GM23338 (cell line): ENCODE results near the gene PCTP. TPM values are rescaled to one million over a fixed set of nuclear protein-coding genes. Genes with fewer than 3 reads are reported as not detected.

Experiments
- ATAC-seq: fragments of 200-7000 bp; cut with Tn5 transposase; 3 replicates; pipeline ENCODE4 v1.9.1; 2020
- DNase-seq: peaks from one replicate; pipeline ENCODE4 v3.0.0-alpha.2; 2015; ENCODE audit warnings: low spot score
- H2AFZ ChIP-seq: fragments of 200-600 bp; sonication (generic); 2 replicates; pipeline ENCODE4 v1.8.0; 2016; ENCODE audit warnings: antibody characterized with exemption, mild to moderate bottlenecking, moderate library complexity
- H3F3A ChIP-seq: fragments of 200-600 bp; sonication (generic); replicated peaks from 2 replicates; pipeline ENCODE4 v1.8.0; 2017; ENCODE audit warnings: antibody characterized with exemption, mixed run types, low read depth
- H3K27ac ChIP-seq: fragments of 200-600 bp; sonication (generic); 2 replicates; pipeline ENCODE4 v1.6.1; 2016; ENCODE audit warnings: low read depth
- H3K27me3 ChIP-seq: fragments of 200-600 bp; sonication (generic); 2 replicates; pipeline ENCODE4 v1.8.0; 2016; ENCODE audit warnings: mild to moderate bottlenecking, mixed run types, moderate library complexity; ENCODE audit not compliant: insufficient read depth
- H3K36me3 ChIP-seq: fragments of 200-600 bp; sonication (generic); 2 replicates; pipeline ENCODE4 v1.8.0; 2016; ENCODE audit warnings: mild to moderate bottlenecking; ENCODE audit not compliant: insufficient read depth
- H3K4me1 ChIP-seq: fragments of 200-600 bp; sonication (generic); 2 replicates; pipeline ENCODE4 v1.8.0; 2016; ENCODE audit warnings: mild to moderate bottlenecking, moderate library complexity; ENCODE audit not compliant: insufficient read depth
- H3K4me2 ChIP-seq: fragments of 200-600 bp; sonication (generic); 2 replicates; pipeline ENCODE4 v1.7.1; 2017; ENCODE audit warnings: mixed run types
- H3K4me3 ChIP-seq: fragments of 200-600 bp; sonication (generic); 2 replicates; pipeline ENCODE4 v1.6.1; 2016; ENCODE audit warnings: mixed run types
- H3K79me2 ChIP-seq: fragments of 200-600 bp; sonication (generic); replicated peaks from 2 replicates; pipeline ENCODE4 v1.8.0; 2017; ENCODE audit warnings: mild to moderate bottlenecking; ENCODE audit not compliant: insufficient read depth
- H3K9me2 ChIP-seq: fragments of 200-600 bp; sonication (generic); 2 replicates; pipeline ENCODE4 v1.8.0; 2017; ENCODE audit not compliant: insufficient read depth
- H4K20me1 ChIP-seq: fragments of 200-600 bp; sonication (generic); replicated peaks from 2 replicates; pipeline ENCODE4 v1.8.0; 2017; ENCODE audit warnings: mild to moderate bottlenecking; ENCODE audit not compliant: insufficient read depth
- H3K27ac Mint-ChIP-seq: 2 replicates; pipeline ENCODE4 v1.8.0; 2020; ENCODE audit warnings: inconsistent platforms, mild to moderate bottlenecking, moderate library complexity, mixed read lengths
- H3K27me3 Mint-ChIP-seq: 3 replicates; pipeline ENCODE4 v1.8.0; 2022; ENCODE audit warnings: low read depth, mild to moderate bottlenecking, moderate library complexity, mixed read lengths, inconsistent platforms; ENCODE audit not compliant: insufficient read depth, poor library complexity
- H3K36me3 Mint-ChIP-seq: 3 replicates; pipeline ENCODE4 v1.8.0; 2021; ENCODE audit warnings: low read depth, mild to moderate bottlenecking, inconsistent platforms, moderate library complexity, mixed read lengths
- H3K4me1 Mint-ChIP-seq: 3 replicates; pipeline ENCODE4 v1.8.0; 2020; ENCODE audit warnings: mild to moderate bottlenecking, inconsistent platforms, mixed read lengths
- H3K4me3 Mint-ChIP-seq: 3 replicates; pipeline ENCODE4 v1.8.0; 2021; ENCODE audit warnings: moderate library complexity, mild to moderate bottlenecking, inconsistent platforms, mixed read lengths
- H3K9me3 Mint-ChIP-seq: 3 replicates; pipeline ENCODE4 v1.8.0; 2020; ENCODE audit warnings: moderate library complexity, mild to moderate bottlenecking, inconsistent platforms, mixed read lengths
- CREB1 ChIP-seq: fragments of 250-450 bp; sonication (Bioruptor Pico); IDR thresholded peaks from 2 replicates; pipeline ENCODE4 v1.5.0; 2020; ENCODE audit warnings: low read depth, mild to moderate bottlenecking, moderate library complexity
- ETS1 ChIP-seq: IDR thresholded peaks from 2 replicates; pipeline ENCODE4 v1.6.1; 2016; ENCODE audit warnings: antibody characterized with exemption
- EZH2 ChIP-seq: fragments of 200-600 bp; sonication (generic); IDR thresholded peaks from one replicate; pipeline ENCODE4 v1.8.0; 2017; ENCODE audit warnings: antibody characterized with exemption, mild to moderate bottlenecking, low read depth; ENCODE audit not compliant: unreplicated experiment
- EZH2phosphoT487 ChIP-seq: fragments of 200-600 bp; sonication (generic); IDR thresholded peaks from one replicate; pipeline ENCODE4 v1.8.1; 2018; ENCODE audit warnings: antibody characterized with exemption; ENCODE audit not compliant: unreplicated experiment
- JUNB ChIP-seq: IDR thresholded peaks from one replicate; pipeline ENCODE4 v1.6.1; 2016; ENCODE audit warnings: antibody characterized with exemption; ENCODE audit not compliant: unreplicated experiment
- NANOG ChIP-seq: IDR thresholded peaks from 2 replicates; pipeline ENCODE4 v1.6.1; 2016; ENCODE audit warnings: antibody characterized with exemption, borderline replicate concordance
- POLR2AphosphoS5 ChIP-seq: IDR thresholded peaks from 2 replicates; pipeline ENCODE4 v1.6.1; 2016; ENCODE audit warnings: antibody characterized with exemption, low read depth
- STAT1 ChIP-seq: IDR thresholded peaks from one replicate; pipeline ENCODE4 v1.6.1; 2016; ENCODE audit warnings: antibody characterized with exemption; ENCODE audit not compliant: unreplicated experiment
- ZNF114 ChIP-seq: fragments of 250-450 bp; sonication (Bioruptor Pico); IDR thresholded peaks from 2 replicates; pipeline ENCODE4 v1.5.0; 2020; ENCODE audit warnings: mild to moderate bottlenecking, moderate library complexity
- ZNF331 ChIP-seq: fragments of 250-450 bp; sonication (Bioruptor Pico); IDR thresholded peaks from 2 replicates; pipeline ENCODE4 v1.5.0; 2020; ENCODE audit warnings: low read depth, mild to moderate bottlenecking, moderate library complexity
- long read RNA-seq: library from polyadenylated mRNA; unstranded; transcript quantifications from one replicate; pipeline ENCODE4 v2.0.0, GENCODE V29; 2020; ENCODE audit not compliant: unreplicated experiment
- polyA plus RNA-seq: library from polyadenylated mRNA; unstranded; fragments of >200 nt; fragmentation: Nextera tagmentation; extraction: Ambion mirVana; gene quantifications from 2 replicates; pipeline ENCODE4 v1.2.1, GENCODE V29; 2016
- total RNA-seq: library from RNA; depleted of rRNA; stranded (reverse); fragments of >200 nt; shearing (Covaris generic); gene quantifications from 2 replicates; pipeline ENCODE4 v1.2.3, GENCODE V29; 2014; rRNA removed
- TF ChIP-seq, protein P1 (sequence below): fragments of 250-450 bp; sonication (Bioruptor Pico); IDR thresholded peaks from 2 replicates; pipeline ENCODE4 v1.5.0; 2020; ENCODE audit warnings: mild to moderate bottlenecking, moderate library complexity
- TF ChIP-seq, protein P2 (sequence below), 2 experiments: fragments of 200-600 bp in 1 of 2; sonication (generic) in 1 of 2; conservative IDR thresholded peaks; 2 replicates each; pipeline versions ENCODE4 v1.5.1 to v1.6.1; 2016 to 2017; ENCODE audit warnings: antibody characterized with exemption in 2 of 2, low read depth in 2 of 2, mild to moderate bottlenecking in 2 of 2, moderate library complexity in 1 of 2

Gene PCTP
- 12.3 and 18.0 TPM in 2 replicates for total RNA-seq
- 6.4 and 6.9 TPM in 2 replicates for polyA plus RNA-seq
- long read RNA-seq, partial matches to known transcripts, result 0 of 9 reads
- long read RNA-seq, other reads (novel, unspliced or antisense), result 3 of 9 reads

DNA sequence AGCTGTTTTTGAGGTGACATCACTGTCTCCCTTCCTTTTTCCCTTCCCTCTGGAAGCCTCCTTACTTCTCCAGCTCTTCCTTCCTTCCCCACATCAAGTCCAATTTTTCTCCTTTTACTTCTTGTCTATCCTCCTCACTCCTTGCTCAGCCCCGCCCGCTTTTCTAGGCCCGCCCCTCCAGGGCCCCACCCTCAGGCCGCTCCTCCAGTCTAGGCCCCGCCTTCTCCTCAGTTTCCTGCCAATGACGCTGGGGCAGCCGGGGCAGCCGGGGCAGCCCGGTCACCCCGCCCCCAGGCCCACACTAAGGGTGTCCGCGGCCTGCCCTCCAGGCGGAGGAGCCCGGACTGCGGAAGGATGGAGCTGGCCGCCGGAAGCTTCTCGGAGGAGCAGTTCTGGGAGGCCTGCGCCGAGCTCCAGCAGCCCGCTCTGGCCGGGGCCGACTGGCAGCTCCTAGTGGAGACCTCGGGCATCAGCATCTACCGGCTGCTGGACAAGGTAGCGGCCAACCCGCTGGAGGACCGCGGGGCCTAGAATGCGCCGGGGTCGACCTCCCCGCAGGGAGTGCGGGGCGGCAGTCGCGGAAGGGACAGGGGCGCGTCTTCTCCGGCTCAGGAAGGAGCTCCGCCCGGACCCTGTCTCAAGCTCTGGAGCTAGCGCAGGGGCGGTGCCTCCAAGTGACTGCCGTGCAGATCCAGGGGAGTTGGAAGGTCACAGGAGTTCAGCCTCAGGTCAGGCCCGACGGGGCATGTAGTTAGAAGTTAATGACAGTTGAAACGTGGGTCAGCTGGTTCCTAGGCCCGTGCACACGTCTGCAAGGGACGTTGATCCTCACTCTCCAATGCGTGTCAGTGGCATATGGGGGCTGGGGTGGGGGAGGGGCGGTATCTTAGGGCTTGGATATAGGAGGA is at the start of gene PCTP:
TSS of gene PCTP (plus strand) at position 302 of the 908 bp plus-strand sequence. CDS start at position 355, 53 bp downstream.
- H3K36me3 Mint-ChIP-seq, result no peaks in the 10 kb centered on the region
- peak within 1 kb of the TSS; percentile 92 for H3K4me3 Mint-ChIP-seq
- Histone ChIP-seq H3K79me2 (peaks cover 22% of the 10 kb centered on the region), H3K27ac (peak within 1 kb of the TSS; percentile 26; the same call in 1 of the 2 replicates), H4K20me1 (peaks cover 6% of the 10 kb centered on the region; the same call in 1 of the 2 replicates), H3K4me3 (peak within 1 kb of the TSS; percentile 80), H3K4me2 (peak within 1 kb of the TSS; percentile 87), H3F3A (no peaks in the 10 kb centered on the region), H2AFZ (peak within 1 kb of the TSS; percentile 98), H3K36me3 (no peaks in the 10 kb centered on the region), H3K27me3 (no peaks in the 10 kb centered on the region), H3K4me1 (peaks cover 8% of the 10 kb centered on the region; the same call in 1 of the 2 replicates), H3K9me2 (0 out of 2 replicates have a peak, but pooled peaks cover 5% of the 10 kb centered on the region)
- H3K27me3 Mint-ChIP-seq, result peaks cover 4% of the 10 kb centered on the region
- peak within 1 kb of the TSS; percentile 77; the same call in 1 of the 2 replicates for H3K27ac Mint-ChIP-seq
- DNase-seq (peak; percentile 96), ATAC-seq (peak; percentile 97)
- H3K4me1 Mint-ChIP-seq, result peaks cover 11% of the 10 kb centered on the region
- H3K9me3 Mint-ChIP-seq, result no peaks in the 10 kb centered on the region
- TF ChIP-seq, protein P1, sequence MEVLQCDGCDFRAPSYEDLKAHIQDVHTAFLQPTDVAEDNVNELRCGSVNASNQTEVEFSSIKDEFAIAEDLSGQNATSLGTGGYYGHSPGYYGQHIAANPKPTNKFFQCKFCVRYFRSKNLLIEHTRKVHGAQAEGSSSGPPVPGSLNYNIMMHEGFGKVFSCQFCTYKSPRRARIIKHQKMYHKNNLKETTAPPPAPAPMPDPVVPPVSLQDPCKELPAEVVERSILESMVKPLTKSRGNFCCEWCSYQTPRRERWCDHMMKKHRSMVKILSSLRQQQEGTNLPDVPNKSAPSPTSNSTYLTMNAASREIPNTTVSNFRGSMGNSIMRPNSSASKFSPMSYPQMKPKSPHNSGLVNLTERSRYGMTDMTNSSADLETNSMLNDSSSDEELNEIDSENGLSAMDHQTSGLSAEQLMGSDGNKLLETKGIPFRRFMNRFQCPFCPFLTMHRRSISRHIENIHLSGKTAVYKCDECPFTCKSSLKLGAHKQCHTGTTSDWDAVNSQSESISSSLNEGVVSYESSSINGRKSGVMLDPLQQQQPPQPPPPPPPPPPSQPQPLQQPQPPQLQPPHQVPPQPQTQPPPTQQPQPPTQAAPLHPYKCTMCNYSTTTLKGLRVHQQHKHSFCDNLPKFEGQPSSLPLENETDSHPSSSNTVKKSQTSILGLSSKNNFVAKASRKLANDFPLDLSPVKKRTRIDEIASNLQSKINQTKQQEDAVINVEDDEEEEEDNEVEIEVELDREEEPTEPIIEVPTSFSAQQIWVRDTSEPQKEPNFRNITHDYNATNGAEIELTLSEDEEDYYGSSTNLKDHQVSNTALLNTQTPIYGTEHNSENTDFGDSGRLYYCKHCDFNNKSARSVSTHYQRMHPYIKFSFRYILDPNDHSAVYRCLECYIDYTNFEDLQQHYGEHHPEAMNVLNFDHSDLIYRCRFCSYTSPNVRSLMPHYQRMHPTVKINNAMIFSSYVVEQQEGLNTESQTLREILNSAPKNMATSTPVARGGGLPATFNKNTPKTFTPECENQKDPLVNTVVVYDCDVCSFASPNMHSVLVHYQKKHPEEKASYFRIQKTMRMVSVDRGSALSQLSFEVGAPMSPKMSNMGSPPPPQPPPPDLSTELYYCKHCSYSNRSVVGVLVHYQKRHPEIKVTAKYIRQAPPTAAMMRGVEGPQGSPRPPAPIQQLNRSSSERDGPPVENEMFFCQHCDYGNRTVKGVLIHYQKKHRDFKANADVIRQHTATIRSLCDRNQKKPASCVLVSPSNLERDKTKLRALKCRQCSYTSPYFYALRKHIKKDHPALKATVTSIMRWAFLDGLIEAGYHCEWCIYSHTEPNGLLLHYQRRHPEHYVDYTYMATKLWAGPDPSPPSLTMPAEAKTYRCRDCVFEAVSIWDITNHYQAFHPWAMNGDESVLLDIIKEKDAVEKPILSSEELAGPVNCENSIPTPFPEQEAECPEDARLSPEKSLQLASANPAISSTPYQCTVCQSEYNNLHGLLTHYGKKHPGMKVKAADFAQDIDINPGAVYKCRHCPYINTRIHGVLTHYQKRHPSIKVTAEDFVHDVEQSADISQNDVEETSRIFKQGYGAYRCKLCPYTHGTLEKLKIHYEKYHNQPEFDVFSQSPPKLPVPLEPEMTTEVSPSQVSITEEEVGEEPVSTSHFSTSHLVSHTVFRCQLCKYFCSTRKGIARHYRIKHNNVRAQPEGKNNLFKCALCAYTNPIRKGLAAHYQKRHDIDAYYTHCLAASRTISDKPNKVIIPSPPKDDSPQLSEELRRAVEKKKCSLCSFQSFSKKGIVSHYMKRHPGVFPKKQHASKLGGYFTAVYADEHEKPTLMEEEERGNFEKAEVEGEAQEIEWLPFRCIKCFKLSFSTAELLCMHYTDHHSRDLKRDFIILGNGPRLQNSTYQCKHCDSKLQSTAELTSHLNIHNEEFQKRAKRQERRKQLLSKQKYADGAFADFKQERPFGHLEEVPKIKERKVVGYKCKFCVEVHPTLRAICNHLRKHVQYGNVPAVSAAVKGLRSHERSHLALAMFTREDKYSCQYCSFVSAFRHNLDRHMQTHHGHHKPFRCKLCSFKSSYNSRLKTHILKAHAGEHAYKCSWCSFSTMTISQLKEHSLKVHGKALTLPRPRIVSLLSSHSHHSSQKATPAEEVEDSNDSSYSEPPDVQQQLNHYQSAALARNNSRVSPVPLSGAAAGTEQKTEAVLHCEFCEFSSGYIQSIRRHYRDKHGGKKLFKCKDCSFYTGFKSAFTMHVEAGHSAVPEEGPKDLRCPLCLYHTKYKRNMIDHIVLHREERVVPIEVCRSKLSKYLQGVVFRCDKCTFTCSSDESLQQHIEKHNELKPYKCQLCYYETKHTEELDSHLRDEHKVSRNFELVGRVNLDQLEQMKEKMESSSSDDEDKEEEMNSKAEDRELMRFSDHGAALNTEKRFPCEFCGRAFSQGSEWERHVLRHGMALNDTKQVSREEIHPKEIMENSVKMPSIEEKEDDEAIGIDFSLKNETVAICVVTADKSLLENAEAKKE (CRISPR knock-in tag), result no peak
- TF ChIP-seq CREB1 (no peak; the same call in 1 of the 2 replicates), EZH2phosphoT487 (no peak), ZNF331 (no peak), EZH2 (no peak), STAT1 (no peak), ETS1 (no peak), POLR2AphosphoS5 (peak; percentile 76), NANOG (no peak), JUNB (no peak), ZNF114 (CRISPR knock-in tag) (no peak)
- TF ChIP-seq, protein P2, sequence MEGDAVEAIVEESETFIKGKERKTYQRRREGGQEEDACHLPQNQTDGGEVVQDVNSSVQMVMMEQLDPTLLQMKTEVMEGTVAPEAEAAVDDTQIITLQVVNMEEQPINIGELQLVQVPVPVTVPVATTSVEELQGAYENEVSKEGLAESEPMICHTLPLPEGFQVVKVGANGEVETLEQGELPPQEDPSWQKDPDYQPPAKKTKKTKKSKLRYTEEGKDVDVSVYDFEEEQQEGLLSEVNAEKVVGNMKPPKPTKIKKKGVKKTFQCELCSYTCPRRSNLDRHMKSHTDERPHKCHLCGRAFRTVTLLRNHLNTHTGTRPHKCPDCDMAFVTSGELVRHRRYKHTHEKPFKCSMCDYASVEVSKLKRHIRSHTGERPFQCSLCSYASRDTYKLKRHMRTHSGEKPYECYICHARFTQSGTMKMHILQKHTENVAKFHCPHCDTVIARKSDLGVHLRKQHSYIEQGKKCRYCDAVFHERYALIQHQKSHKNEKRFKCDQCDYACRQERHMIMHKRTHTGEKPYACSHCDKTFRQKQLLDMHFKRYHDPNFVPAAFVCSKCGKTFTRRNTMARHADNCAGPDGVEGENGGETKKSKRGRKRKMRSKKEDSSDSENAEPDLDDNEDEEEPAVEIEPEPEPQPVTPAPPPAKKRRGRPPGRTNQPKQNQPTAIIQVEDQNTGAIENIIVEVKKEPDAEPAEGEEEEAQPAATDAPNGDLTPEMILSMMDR (conservative IDR thresholded peaks at IDR 0.05; ENCODE audit: low read depth in 2 of 2), result peak; percentile 5 to 26; a peak in 2 of 4 replicates
